Karpas-422 (cell line): ENCODE results near the gene ZGPAT. TPM values are rescaled to one million over a fixed set of nuclear protein-coding genes. Genes with fewer than 3 reads are reported as not detected.

ENCODE experiments used
- DNase-seq: peaks from one replicate; pipeline ENCODE4 v3.0.0-alpha.2; 2015
- H2AFZ ChIP-seq: fragments of 200-600 bp; sonication (generic); 2 replicates; pipeline ENCODE4 v1.6.1; 2014; ENCODE audit warnings: antibody characterized with exemption, low read length, mixed read lengths
- H3K27ac ChIP-seq: fragments of 200-600 bp; sonication (generic); 2 replicates; pipeline ENCODE4 v1.5.1; 2014; ENCODE audit warnings: mild to moderate bottlenecking, low read length, moderate library complexity
- H3K27me3 ChIP-seq: fragments of 200-600 bp; sonication (generic); 2 replicates; pipeline ENCODE4 v1.6.1; 2014; ENCODE audit warnings: low read length, mixed read lengths
- H3K36me3 ChIP-seq: fragments of 200-600 bp; sonication (generic); 2 replicates; pipeline ENCODE4 v1.6.1; 2014; ENCODE audit warnings: low read length, mixed read lengths; ENCODE audit not compliant: insufficient read depth
- H3K4me1 ChIP-seq: fragments of 200-600 bp; sonication (generic); 2 replicates; pipeline ENCODE4 v1.6.1; 2014; ENCODE audit warnings: mild to moderate bottlenecking, low read length, mixed read lengths
- H3K4me2 ChIP-seq: fragments of 200-600 bp; sonication (generic); 2 replicates; pipeline ENCODE4 v1.6.1; 2014; ENCODE audit warnings: low read length, low read depth, mild to moderate bottlenecking; ENCODE audit not compliant: poor library complexity, severe bottlenecking
- H3K4me3 ChIP-seq: fragments of 200-600 bp; sonication (generic); 2 replicates; pipeline ENCODE4 v1.5.1; 2014; ENCODE audit warnings: mild to moderate bottlenecking, antibody characterized with exemption, low read length, mixed read lengths
- H3K79me2 ChIP-seq: fragments of 200-600 bp; sonication (generic); 2 replicates; pipeline ENCODE4 v1.6.1; 2014; ENCODE audit warnings: mild to moderate bottlenecking, low read length, mixed read lengths
- H3K9ac ChIP-seq: fragments of 200-600 bp; sonication (generic); 2 replicates; pipeline ENCODE4 v1.6.0; 2014; ENCODE audit warnings: low read length
- H3K9me2 ChIP-seq: fragments of 200-600 bp; sonication (generic), shearing (Covaris generic); replicated peaks from 2 replicates; pipeline ENCODE4 v1.6.0; 2014; ENCODE audit warnings: mild to moderate bottlenecking, low read length, moderate library complexity; ENCODE audit not compliant: insufficient read depth
- H3K9me3 ChIP-seq: fragments of 300-700, 200-600 bp; sonication (generic); 2 replicates; pipeline ENCODE4 v1.6.1; 2014; ENCODE audit warnings: low read length, mixed read lengths
- H4K20me1 ChIP-seq: fragments of 200-600 bp; sonication (generic); 2 replicates; pipeline ENCODE4 v1.6.1; 2014; ENCODE audit warnings: mild to moderate bottlenecking, antibody characterized with exemption, low read length, low read depth; ENCODE audit not compliant: insufficient read depth
- total RNA-seq: library from RNA; depleted of rRNA; stranded (reverse); fragments of >200 nt; shearing (Covaris generic); gene quantifications from 2 replicates; pipeline ENCODE4 v1.2.3, GENCODE V29; 2014; ENCODE audit warnings: low replicate concordance

Gene ZGPAT
- total RNA-seq, 1 experiment from 2014 or later, result 12.2 TPM

- Histone ChIP-seq H3K4me1 (no peaks in the 10 kb centered on the region), H2AFZ (no peak overlapping the region), H3K9ac (no peak overlapping the region), H3K27ac (no peak overlapping the region), H3K79me2 (no peaks in the 10 kb centered on the region), H3K27me3 (no peaks in the 10 kb centered on the region), H3K4me2 (no peak overlapping the region), H3K9me2 (no peaks in the 10 kb centered on the region), H3K36me3 (peaks cover 12% of the 10 kb centered on the region; the same call in 1 of the 2 replicates), H4K20me1 (no peaks in the 10 kb centered on the region), H3K4me3 (no peak overlapping the region), H3K9me3 (no peaks in the 10 kb centered on the region)
- DNase-seq, result no peak
Observed at GRCh38 chr20:63693733-63694583, 13.9 kb upstream of the ZGPAT start.

DNA sequence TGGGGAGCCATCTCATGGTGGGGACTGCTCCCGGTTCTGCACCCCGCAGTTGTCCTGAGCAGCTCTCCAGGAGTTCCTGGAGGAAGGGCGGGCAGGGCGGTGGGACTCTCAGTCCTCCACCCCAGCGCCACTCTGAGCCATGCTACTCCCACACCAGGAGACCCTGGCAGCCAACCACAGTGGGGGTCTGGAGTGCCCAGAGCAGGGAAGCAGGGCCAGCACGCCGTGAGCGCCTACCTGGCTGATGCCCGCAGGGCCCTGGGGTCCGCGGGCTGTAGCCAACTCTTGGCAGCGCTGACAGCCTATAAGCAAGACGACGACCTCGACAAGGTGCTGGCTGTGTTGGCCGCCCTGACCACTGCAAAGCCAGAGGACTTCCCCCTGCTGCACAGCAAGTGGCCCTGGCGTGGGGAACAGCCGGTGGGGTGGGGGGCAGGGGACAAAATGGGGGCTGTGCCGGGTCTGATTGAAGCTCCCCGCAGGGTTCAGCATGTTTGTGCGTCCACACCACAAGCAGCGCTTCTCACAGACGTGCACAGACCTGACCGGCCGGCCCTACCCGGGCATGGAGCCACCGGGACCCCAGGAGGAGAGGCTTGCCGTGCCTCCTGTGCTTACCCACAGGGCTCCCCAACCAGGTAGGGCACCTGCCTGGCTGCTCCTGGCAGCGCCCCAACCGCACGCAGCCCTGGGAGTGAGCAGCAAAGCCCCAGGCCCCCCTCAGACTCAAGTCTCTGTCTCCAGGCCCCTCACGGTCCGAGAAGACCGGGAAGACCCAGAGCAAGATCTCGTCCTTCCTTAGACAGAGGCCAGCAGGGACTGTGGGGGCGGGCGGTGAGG lies 13.0 kb upstream of the ZGPAT start:
- Histone ChIP-seq H3K9ac (no peak overlapping the region), H3K4me2 (no peak overlapping the region), H3K9me3 (no peaks in the 10 kb centered on the region), H3K4me1 (peaks cover 4% of the 10 kb centered on the region), H3K79me2 (no peaks in the 10 kb centered on the region), H3K27ac (no peak overlapping the region), H3K4me3 (no peak overlapping the region), H2AFZ (no peak overlapping the region), H3K36me3 (peaks cover 12% of the 10 kb centered on the region; the same call in 1 of the 2 replicates), H4K20me1 (no peaks in the 10 kb centered on the region), H3K9me2 (no peaks in the 10 kb centered on the region), H3K27me3 (no peaks in the 10 kb centered on the region)
- DNase-seq, result no peak

DNA sequence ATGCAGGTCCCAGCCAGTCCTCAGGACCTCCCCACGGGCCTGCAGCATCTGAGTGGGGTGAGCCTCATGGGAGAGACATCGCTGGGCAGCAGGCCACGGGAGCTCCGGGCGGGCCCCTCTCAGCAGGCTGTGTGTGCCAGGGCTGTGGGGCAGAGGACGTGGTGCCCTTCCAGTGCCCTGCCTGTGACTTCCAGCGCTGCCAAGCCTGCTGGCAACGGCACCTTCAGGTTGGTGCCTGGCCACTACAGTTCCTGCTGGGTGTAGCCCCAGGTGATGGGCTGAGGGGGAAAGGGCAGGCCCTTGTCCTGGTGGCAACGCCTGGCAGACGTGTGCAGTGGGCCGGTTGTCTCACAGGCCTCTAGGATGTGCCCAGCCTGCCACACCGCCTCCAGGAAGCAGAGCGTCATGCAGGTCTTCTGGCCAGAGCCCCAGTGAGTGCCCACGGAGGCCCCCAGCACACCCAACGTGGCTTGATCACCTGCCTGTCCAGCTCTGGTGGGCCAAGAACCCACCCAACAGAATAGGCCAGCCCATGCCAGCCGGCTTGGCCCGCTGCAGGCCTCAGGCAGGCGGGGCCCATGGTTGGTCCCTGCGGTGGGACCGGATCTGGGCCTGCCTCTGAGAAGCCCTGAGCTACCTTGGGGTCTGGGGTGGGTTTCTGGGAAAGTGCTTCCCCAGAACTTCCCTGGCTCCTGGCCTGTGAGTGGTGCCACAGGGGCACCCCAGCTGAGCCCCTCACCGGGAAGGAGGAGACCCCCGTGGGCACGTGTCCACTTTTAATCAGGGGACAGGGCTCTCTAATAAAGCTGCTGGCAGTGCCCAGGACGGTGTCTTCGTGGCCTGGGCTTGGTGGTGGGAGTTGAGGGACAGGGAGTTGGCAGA lies 12.2 kb upstream of the ZGPAT start:
- Histone ChIP-seq H3K27me3 (no peaks in the 10 kb centered on the region), H4K20me1 (no peaks in the 10 kb centered on the region), H3K9ac (no peak overlapping the region), H3K27ac (no peak overlapping the region), H3K4me3 (no peak overlapping the region), H3K9me3 (no peaks in the 10 kb centered on the region), H2AFZ (no peak overlapping the region), H3K9me2 (no peaks in the 10 kb centered on the region), H3K79me2 (no peaks in the 10 kb centered on the region), H3K36me3 (peaks cover 12% of the 10 kb centered on the region; the same call in 1 of the 2 replicates), H3K4me1 (peaks cover 7% of the 10 kb centered on the region), H3K4me2 (no peak overlapping the region)
- no peak for DNase-seq

GRCh38 chr20:63696306-63696627 lies 11.6 kb upstream of the ZGPAT start:
- peaks cover 12% of the 10 kb centered on the region; the same call in 1 of the 2 replicates for H3K36me3 ChIP-seq
- DNase-seq, result peak; percentile 60
- no peaks in the 10 kb centered on the region for H3K9me3 ChIP-seq
- H3K9me2 ChIP-seq, result no peaks in the 10 kb centered on the region
- H3K4me2 ChIP-seq, result no peak overlapping the region
- H3K4me1 ChIP-seq, result peaks cover 7% of the 10 kb centered on the region
- no peaks in the 10 kb centered on the region for H3K79me2 ChIP-seq
- H3K4me3 ChIP-seq, result no peak overlapping the region
- no peaks in the 10 kb centered on the region for H3K27me3 ChIP-seq
- H4K20me1 ChIP-seq, result no peaks in the 10 kb centered on the region
- H3K9ac ChIP-seq, result no peak overlapping the region
- no peak overlapping the region for H2AFZ ChIP-seq
- H3K27ac ChIP-seq, result no peak overlapping the region

DNA sequence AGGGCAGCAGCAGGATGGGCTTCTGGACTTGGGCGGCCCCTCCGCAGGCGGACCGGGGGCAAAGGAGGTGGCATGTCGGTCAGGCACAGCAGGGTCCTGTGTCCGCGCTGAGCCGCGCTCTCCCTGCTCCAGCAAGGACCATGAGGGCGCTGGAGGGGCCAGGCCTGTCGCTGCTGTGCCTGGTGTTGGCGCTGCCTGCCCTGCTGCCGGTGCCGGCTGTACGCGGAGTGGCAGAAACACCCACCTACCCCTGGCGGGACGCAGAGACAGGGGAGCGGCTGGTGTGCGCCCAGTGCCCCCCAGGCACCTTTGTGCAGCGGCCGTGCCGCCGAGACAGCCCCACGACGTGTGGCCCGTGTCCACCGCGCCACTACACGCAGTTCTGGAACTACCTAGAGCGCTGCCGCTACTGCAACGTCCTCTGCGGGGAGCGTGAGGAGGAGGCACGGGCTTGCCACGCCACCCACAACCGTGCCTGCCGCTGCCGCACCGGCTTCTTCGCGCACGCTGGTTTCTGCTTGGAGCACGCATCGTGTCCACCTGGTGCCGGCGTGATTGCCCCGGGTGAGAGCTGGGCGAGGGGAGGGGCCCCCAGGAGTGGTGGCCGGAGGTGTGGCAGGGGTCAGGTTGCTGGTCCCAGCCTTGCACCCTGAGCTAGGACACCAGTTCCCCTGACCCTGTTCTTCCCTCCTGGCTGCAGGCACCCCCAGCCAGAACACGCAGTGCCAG lies 11.0 kb upstream of the ZGPAT start, which contains the start of gene TNFRSF6B:
Gene TNFRSF6B, plus strand, starts transcription at position 25 of the 729 bp plus-strand sequence. Its CDS starts 116 bp downstream, at position 141.
- H3K9me3 ChIP-seq, result no peaks in the 10 kb centered on the region
- no peak within 1 kb of the TSS for H3K9ac ChIP-seq
- no peak within 1 kb of the TSS for H3K27ac ChIP-seq
- H3K36me3 ChIP-seq, result peaks cover 9% of the 10 kb centered on the region; the same call in 1 of the 2 replicates
- H3K79me2 ChIP-seq, result no peaks in the 10 kb centered on the region
- no peak within 1 kb of the TSS for H3K4me2 ChIP-seq
- no peaks in the 10 kb centered on the region for H4K20me1 ChIP-seq
- peaks cover 7% of the 10 kb centered on the region for H3K4me1 ChIP-seq
- no peak within 1 kb of the TSS for H3K4me3 ChIP-seq
- no peak for DNase-seq
- H3K27me3 ChIP-seq, result no peaks in the 10 kb centered on the region
- no peaks in the 10 kb centered on the region for H3K9me2 ChIP-seq
- H2AFZ ChIP-seq, result no peak within 1 kb of the TSS

DNA sequence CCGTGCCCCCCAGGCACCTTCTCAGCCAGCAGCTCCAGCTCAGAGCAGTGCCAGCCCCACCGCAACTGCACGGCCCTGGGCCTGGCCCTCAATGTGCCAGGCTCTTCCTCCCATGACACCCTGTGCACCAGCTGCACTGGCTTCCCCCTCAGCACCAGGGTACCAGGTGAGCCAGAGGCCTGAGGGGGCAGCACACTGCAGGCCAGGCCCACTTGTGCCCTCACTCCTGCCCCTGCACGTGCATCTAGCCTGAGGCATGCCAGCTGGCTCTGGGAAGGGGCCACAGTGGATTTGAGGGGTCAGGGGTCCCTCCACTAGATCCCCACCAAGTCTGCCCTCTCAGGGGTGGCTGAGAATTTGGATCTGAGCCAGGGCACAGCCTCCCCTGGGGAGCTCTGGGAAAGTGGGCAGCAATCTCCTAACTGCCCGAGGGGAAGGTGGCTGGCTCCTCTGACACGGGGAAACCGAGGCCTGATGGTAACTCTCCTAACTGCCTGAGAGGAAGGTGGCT lies 10.4 kb upstream of the ZGPAT start:
- Histone ChIP-seq H3K36me3 (peaks cover 9% of the 10 kb centered on the region; the same call in 1 of the 2 replicates), H4K20me1 (no peaks in the 10 kb centered on the region), H3K27me3 (no peaks in the 10 kb centered on the region), H3K27ac (no peak overlapping the region), H3K4me2 (no peak overlapping the region), H3K9me3 (no peaks in the 10 kb centered on the region), H3K9me2 (no peaks in the 10 kb centered on the region), H2AFZ (no peak overlapping the region), H3K4me3 (no peak overlapping the region), H3K9ac (no peak overlapping the region), H3K4me1 (peaks cover 7% of the 10 kb centered on the region), H3K79me2 (no peaks in the 10 kb centered on the region)
- peak; percentile 52 for DNase-seq

DNA sequence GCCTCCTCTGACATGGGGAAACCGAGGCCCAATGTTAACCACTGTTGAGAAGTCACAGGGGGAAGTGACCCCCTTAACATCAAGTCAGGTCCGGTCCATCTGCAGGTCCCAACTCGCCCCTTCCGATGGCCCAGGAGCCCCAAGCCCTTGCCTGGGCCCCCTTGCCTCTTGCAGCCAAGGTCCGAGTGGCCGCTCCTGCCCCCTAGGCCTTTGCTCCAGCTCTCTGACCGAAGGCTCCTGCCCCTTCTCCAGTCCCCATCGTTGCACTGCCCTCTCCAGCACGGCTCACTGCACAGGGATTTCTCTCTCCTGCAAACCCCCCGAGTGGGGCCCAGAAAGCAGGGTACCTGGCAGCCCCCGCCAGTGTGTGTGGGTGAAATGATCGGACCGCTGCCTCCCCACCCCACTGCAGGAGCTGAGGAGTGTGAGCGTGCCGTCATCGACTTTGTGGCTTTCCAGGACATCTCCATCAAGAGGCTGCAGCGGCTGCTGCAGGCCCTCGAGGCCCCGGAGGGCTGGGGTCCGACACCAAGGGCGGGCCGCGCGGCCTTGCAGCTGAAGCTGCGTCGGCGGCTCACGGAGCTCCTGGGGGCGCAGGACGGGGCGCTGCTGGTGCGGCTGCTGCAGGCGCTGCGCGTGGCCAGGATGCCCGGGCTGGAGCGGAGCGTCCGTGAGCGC lies 9.8 kb upstream of the ZGPAT start:
- H3K9ac ChIP-seq, result no peak overlapping the region
- no peaks in the 10 kb centered on the region for H4K20me1 ChIP-seq
- no peak overlapping the region for H3K4me2 ChIP-seq

More for the DNA sequence above, 9.8 kb upstream of the ZGPAT start:
- Histone ChIP-seq H3K4me3 (no peak overlapping the region), H3K27me3 (no peaks in the 10 kb centered on the region), H3K79me2 (no peaks in the 10 kb centered on the region), H3K4me1 (peaks cover 7% of the 10 kb centered on the region), H2AFZ (no peak overlapping the region), H3K9me2 (no peaks in the 10 kb centered on the region), H3K9me3 (no peaks in the 10 kb centered on the region), H3K36me3 (peaks cover 9% of the 10 kb centered on the region; the same call in 1 of the 2 replicates), H3K27ac (no peak overlapping the region)
- DNase-seq, result no peak
